Mammary epithelial cell (primary cell): ENCODE measurements around the gene DSCAML1.

Source experiments
- EZH2 ChIP-seq: IDR thresholded peaks from 2 replicates; pipeline ENCODE4 v1.6.1; 2012; ENCODE audit warnings: low read length, inconsistent platforms, borderline replicate concordance
- TF ChIP-seq, protein P1 (sequence below), 2 donors: IDR thresholded peaks in 1 of 2; conservative IDR thresholded peaks in 1 of 2; 2 replicates each; pipeline ENCODE4 v1.5.1; 2011 to 2012; ENCODE audit warnings: inconsistent platforms in 2 of 2, low read length in 2 of 2, mild to moderate bottlenecking in 2 of 2, control low read depth in 1 of 2, low read depth in 1 of 2; ENCODE audit not compliant: insufficient read depth in 1 of 2; ENCODE audit errors: extremely low read depth in 1 of 2

DNA sequence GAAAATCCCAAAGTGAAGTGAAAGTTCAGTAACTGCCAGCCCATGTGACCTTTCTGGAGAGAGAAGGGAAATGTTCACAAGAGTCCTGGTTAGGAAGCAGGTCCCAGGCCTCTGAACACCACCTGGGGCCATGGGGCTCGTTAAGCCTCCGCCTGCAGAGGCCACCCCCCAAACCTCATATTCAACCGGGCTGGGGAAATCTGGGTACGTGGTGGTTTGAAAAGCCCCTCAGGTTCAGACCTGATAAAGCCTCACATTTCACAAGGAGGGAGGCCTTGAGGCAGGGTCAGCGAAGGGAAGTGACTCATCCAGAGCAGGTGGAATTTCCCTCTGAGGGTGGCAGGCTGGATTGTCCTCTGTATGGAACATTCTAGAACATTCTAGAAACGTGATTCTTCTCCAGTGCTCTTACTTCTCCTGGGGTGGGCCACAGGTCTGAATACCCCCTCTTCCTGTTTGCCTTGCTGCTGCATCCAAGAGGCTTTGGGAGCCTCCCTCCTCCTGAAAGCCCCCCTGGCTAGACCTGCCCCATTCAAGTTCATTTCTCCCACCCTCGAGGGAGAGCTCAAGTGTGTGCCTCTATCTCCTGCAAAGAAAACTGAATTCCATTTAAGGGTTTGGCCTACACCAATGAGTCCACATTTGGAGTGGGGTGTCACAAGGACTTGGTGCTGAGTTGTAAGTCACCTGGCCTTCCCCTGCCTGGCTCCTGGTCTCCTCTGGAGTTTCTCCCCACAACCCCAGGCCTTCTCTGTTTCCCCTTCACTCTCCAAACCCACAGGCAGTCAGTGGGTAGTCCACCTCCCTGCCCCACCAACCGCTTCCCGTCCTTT is 21.2 kb upstream of the DSCAML1 start:
- TF ChIP-seq, protein P1, sequence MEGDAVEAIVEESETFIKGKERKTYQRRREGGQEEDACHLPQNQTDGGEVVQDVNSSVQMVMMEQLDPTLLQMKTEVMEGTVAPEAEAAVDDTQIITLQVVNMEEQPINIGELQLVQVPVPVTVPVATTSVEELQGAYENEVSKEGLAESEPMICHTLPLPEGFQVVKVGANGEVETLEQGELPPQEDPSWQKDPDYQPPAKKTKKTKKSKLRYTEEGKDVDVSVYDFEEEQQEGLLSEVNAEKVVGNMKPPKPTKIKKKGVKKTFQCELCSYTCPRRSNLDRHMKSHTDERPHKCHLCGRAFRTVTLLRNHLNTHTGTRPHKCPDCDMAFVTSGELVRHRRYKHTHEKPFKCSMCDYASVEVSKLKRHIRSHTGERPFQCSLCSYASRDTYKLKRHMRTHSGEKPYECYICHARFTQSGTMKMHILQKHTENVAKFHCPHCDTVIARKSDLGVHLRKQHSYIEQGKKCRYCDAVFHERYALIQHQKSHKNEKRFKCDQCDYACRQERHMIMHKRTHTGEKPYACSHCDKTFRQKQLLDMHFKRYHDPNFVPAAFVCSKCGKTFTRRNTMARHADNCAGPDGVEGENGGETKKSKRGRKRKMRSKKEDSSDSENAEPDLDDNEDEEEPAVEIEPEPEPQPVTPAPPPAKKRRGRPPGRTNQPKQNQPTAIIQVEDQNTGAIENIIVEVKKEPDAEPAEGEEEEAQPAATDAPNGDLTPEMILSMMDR (conservative IDR thresholded peaks at IDR 0.05 in 1 of 2, IDR thresholded peaks at IDR 0.05 in 1 of 2; ENCODE audit: extremely low read depth in 1 of 2, insufficient read depth in 1 of 2, low read depth in 1 of 2, low read length in 2 of 2), result no peak
- TF ChIP-seq EZH2, result no peak
